ENCODE results near the gene TMED9.

Gene TMED9

DNA sequence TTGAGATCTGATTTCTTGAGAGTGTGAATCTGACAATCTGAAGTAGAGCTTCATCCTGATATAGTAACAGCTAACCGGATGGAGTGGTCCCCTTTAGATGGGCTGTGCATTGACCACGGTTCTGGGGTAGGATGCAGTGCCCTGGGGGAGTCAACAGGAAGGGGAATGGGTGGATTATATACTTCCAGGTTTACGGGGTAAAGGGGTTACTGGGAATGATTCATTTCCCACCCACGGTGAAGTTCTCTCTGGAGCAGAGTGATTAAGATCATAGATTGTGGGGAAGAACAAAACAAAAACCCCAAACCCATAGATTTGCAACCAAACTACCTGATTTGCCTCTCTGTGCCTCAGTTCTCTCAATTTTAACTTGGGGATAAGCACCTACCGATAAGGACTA lies 6.5 kb downstream of the TMED9 start:
- Histone ChIP-seq H3K9me3 (ENCODE audit: control insufficient read depth in 2 of 2, low read length in 2 of 2) (no peaks in the 10 kb centered on the region), H3K4me3 (ENCODE audit: low read length in 2 of 2) (no peak overlapping the region)

GRCh38 chr5:177599731-177600507 lies 7.9 kb downstream of the TMED9 start, which contains the start of gene B4GALT7:
B4GALT7 (plus strand) TSS chr5:177600132; CDS start chr5:177600211, 79 bp downstream.
- H3K4me3 ChIP-seq (ENCODE audit: low read length in 2 of 2): peak within 1 kb of the TSS; percentile 88 to 89
- peak within 1 kb of the TSS; percentile 93 to 97 for H3K9ac ChIP-seq (ENCODE audit: low read length in 2 of 2)
- H3K27ac ChIP-seq (ENCODE audit: low read length): peak within 1 kb of the TSS; percentile 67
- H3K9me3 ChIP-seq (ENCODE audit: control insufficient read depth in 2 of 2, low read length in 2 of 2): no peaks in the 10 kb centered on the region
- H3K27me3 ChIP-seq (ENCODE audit: control insufficient read depth in 1 of 2, insufficient read depth in 2 of 2, low read length in 2 of 2): no peaks in the 10 kb centered on the region
- H3K36me3 ChIP-seq (ENCODE audit: control insufficient read depth in 2 of 2, insufficient read depth in 2 of 2, low read length in 2 of 2): peaks cover 8 to 17% of the 10 kb centered on the region in 2 donors
- H3K4me1 ChIP-seq (ENCODE audit: control insufficient read depth, insufficient read depth, low read length): peaks cover 19% of the 10 kb centered on the region

More for the DNA sequence above, 6.5 kb downstream of the TMED9 start:
- Histone ChIP-seq H3K27ac (ENCODE audit: low read length) (no peak overlapping the region), H3K27me3 (ENCODE audit: control insufficient read depth in 1 of 2, insufficient read depth in 2 of 2, low read length in 2 of 2) (no peaks in the 10 kb centered on the region), H3K4me1 (ENCODE audit: control insufficient read depth, insufficient read depth, low read length) (peaks cover 21% of the 10 kb centered on the region), H3K9ac (ENCODE audit: low read length in 2 of 2) (no peak overlapping the region), H3K36me3 (ENCODE audit: control insufficient read depth in 2 of 2, insufficient read depth in 2 of 2, low read length in 2 of 2) (peaks cover 19 to 30% of the 10 kb centered on the region in 2 donors)

- no peaks in the 10 kb centered on the region for H3K27me3 ChIP-seq (ENCODE audit: control insufficient read depth in 1 of 2, insufficient read depth in 2 of 2, low read length in 2 of 2)
- H3K9me3 ChIP-seq (ENCODE audit: control insufficient read depth in 2 of 2, low read length in 2 of 2): no peaks in the 10 kb centered on the region
- H3K9ac ChIP-seq (ENCODE audit: low read length in 2 of 2): peak overlapping the region; percentile 93 to 97
- H3K36me3 ChIP-seq (ENCODE audit: control insufficient read depth in 2 of 2, insufficient read depth in 2 of 2, low read length in 2 of 2): peaks cover 2 to 14% of the 10 kb centered on the region in 2 donors
- peak overlapping the region; percentile 64 for H3K27ac ChIP-seq (ENCODE audit: low read length)
- H3K4me3 ChIP-seq (ENCODE audit: low read length in 2 of 2): peak overlapping the region; percentile 88 to 89
- peaks cover 19% of the 10 kb centered on the region for H3K4me1 ChIP-seq (ENCODE audit: control insufficient read depth, insufficient read depth, low read length)
Observed at GRCh38 chr5:177600508-177601018, 8.6 kb downstream of the TMED9 start.

DNA sequence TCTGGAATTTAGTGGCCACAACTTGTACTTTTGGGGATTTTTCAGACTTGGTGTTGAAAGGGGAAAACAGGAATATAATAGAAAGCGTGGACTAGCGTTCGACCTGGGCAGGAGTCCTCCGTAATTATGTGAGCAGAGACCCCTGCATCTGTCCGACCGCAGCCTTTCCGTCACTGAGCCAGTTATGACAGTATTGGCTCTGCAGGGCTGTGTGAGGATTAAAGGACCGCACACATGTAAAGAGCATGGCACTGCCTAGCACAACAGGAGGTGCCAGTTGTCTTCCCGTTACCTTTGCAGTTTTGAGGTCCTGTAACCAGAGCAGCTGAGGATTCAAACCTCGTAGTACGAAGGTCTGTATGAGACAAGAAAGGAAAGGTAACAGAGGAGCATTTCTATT lies 9.1 kb downstream of the TMED9 start:
- no peak overlapping the region for H3K27ac ChIP-seq (ENCODE audit: low read length)
- H3K36me3 ChIP-seq (ENCODE audit: control insufficient read depth in 2 of 2, insufficient read depth in 2 of 2, low read length in 2 of 2): peaks cover 0 to 10% of the 10 kb centered on the region in 2 donors
- H3K4me3 ChIP-seq (ENCODE audit: low read length in 2 of 2): peak overlapping the region; percentile 88 to 89
- H3K4me1 ChIP-seq (ENCODE audit: control insufficient read depth, insufficient read depth, low read length): peaks cover 19% of the 10 kb centered on the region
- peak overlapping the region; percentile 93 to 97 for H3K9ac ChIP-seq (ENCODE audit: low read length in 2 of 2)
- no peaks in the 10 kb centered on the region for H3K27me3 ChIP-seq (ENCODE audit: control insufficient read depth in 1 of 2, insufficient read depth in 2 of 2, low read length in 2 of 2)
- H3K9me3 ChIP-seq (ENCODE audit: control insufficient read depth in 2 of 2, low read length in 2 of 2): no peaks in the 10 kb centered on the region

GRCh38 chr5:177601577-177602457 lies 9.8 kb downstream of the TMED9 start:
- Histone ChIP-seq H3K36me3 (ENCODE audit: control insufficient read depth in 2 of 2, insufficient read depth in 2 of 2, low read length in 2 of 2) (peaks cover 0 to 4% of the 10 kb centered on the region in 2 donors), H3K9ac (ENCODE audit: low read length in 2 of 2) (no peak overlapping the region), H3K9me3 (ENCODE audit: control insufficient read depth in 2 of 2, low read length in 2 of 2) (no peaks in the 10 kb centered on the region), H3K27me3 (ENCODE audit: control insufficient read depth in 1 of 2, insufficient read depth in 2 of 2, low read length in 2 of 2) (no peaks in the 10 kb centered on the region), H3K27ac (ENCODE audit: low read length) (no peak overlapping the region), H3K4me3 (ENCODE audit: low read length in 2 of 2) (no peak overlapping the region), H3K4me1 (ENCODE audit: control insufficient read depth, insufficient read depth, low read length) (peaks cover 21% of the 10 kb centered on the region)

DNA sequence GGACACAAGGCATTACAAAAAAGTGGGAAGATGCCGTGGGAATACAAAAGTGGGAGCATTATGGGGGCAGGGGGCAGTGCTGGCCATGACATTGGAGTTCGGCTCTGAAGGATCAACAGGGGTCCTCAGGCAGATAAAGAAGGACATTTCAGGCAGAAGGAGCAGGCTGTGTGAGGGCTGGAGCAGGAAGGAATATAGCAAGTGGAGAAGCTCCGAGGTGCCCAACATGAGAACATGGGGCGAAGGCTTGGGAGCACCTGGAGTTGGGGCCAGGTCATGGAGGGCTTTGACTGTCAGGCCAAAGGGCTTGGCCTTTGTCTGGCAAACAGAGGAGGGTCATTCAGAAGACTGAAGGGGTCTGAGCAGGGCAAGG lies 10.4 kb downstream of the TMED9 start:
- Histone ChIP-seq H3K36me3 (ENCODE audit: control insufficient read depth in 2 of 2, insufficient read depth in 2 of 2, low read length in 2 of 2) (peaks cover 0 to 4% of the 10 kb centered on the region in 2 donors), H3K9ac (ENCODE audit: low read length in 2 of 2) (no peak overlapping the region), H3K4me1 (ENCODE audit: control insufficient read depth, insufficient read depth, low read length) (peaks cover 27% of the 10 kb centered on the region), H3K4me3 (ENCODE audit: low read length in 2 of 2) (no peak overlapping the region), H3K27me3 (ENCODE audit: control insufficient read depth in 1 of 2, insufficient read depth in 2 of 2, low read length in 2 of 2) (no peaks in the 10 kb centered on the region), H3K9me3 (ENCODE audit: control insufficient read depth in 2 of 2, low read length in 2 of 2) (no peaks in the 10 kb centered on the region), H3K27ac (ENCODE audit: low read length) (no peak overlapping the region)

DNA sequence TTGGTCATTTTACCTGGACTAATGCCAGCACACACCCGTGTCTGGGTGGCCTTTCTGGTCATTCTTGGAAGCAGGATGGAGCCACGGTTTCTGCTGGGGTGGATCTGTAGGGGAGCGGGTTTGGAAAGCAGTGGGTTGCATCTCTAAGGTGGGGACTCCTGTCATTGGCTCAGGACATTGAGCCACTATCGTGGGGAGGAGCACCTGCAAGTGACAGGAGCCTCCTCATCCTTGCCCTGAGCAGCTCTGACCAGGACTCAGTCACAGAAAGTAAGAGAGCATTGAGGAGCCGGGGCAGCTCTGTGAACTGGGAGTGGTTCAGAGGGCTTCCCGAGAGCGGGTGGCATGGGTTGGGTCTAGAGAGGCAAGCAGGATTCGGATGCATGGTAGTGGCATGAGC lies 11.6 kb downstream of the TMED9 start:
- no peaks in the 10 kb centered on the region for H3K9me3 ChIP-seq (ENCODE audit: control insufficient read depth in 2 of 2, low read length in 2 of 2)
- H3K27ac ChIP-seq (ENCODE audit: low read length): no peak overlapping the region
- H3K36me3 ChIP-seq (ENCODE audit: control insufficient read depth in 2 of 2, insufficient read depth in 2 of 2, low read length in 2 of 2): peaks cover 0 to 4% of the 10 kb centered on the region in 2 donors
- no peaks in the 10 kb centered on the region for H3K27me3 ChIP-seq (ENCODE audit: control insufficient read depth in 1 of 2, insufficient read depth in 2 of 2, low read length in 2 of 2)
- H3K4me1 ChIP-seq (ENCODE audit: control insufficient read depth, insufficient read depth, low read length): peaks cover 32% of the 10 kb centered on the region
- H3K4me3 ChIP-seq (ENCODE audit: low read length in 2 of 2): no peak overlapping the region
- no peak overlapping the region for H3K9ac ChIP-seq (ENCODE audit: low read length in 2 of 2)

DNA sequence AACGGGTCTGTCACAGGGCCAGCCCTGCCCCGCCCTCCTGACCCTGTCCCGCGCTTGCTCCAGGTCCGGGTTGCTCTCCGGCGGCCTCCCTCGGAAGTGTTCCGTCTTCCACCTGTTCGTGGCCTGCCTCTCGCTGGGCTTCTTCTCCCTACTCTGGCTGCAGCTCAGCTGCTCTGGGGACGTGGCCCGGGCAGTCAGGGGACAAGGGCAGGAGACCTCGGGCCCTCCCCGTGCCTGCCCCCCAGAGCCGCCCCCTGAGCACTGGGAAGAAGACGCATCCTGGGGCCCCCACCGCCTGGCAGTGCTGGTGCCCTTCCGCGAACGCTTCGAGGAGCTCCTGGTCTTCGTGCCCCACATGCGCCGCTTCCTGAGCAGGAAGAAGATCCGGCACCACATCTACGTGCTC lies 12.1 kb downstream of the TMED9 start:
- H3K9me3 ChIP-seq (ENCODE audit: control insufficient read depth in 2 of 2, low read length in 2 of 2): no peaks in the 10 kb centered on the region
- no peak overlapping the region for H3K27ac ChIP-seq (ENCODE audit: low read length)
- H3K27me3 ChIP-seq (ENCODE audit: control insufficient read depth in 1 of 2, insufficient read depth in 2 of 2, low read length in 2 of 2): no peaks in the 10 kb centered on the region
- H3K4me3 ChIP-seq (ENCODE audit: low read length in 2 of 2): no peak overlapping the region
- H3K36me3 ChIP-seq (ENCODE audit: control insufficient read depth in 2 of 2, insufficient read depth in 2 of 2, low read length in 2 of 2): peaks cover 0 to 4% of the 10 kb centered on the region in 2 donors
- H3K9ac ChIP-seq (ENCODE audit: low read length in 2 of 2): no peak overlapping the region
- H3K4me1 ChIP-seq (ENCODE audit: control insufficient read depth, insufficient read depth, low read length): peaks cover 32% of the 10 kb centered on the region

- no peaks in the 10 kb centered on the region for H3K9me3 ChIP-seq (ENCODE audit: control insufficient read depth in 2 of 2, low read length in 2 of 2)
- no peak overlapping the region for H3K27ac ChIP-seq (ENCODE audit: low read length)
- H3K36me3 ChIP-seq (ENCODE audit: control insufficient read depth in 2 of 2, insufficient read depth in 2 of 2, low read length in 2 of 2): peaks cover 0 to 5% of the 10 kb centered on the region in 2 donors
- peaks cover 32% of the 10 kb centered on the region for H3K4me1 ChIP-seq (ENCODE audit: control insufficient read depth, insufficient read depth, low read length)
- H3K4me3 ChIP-seq (ENCODE audit: low read length in 2 of 2): no peak overlapping the region
- no peaks in the 10 kb centered on the region for H3K27me3 ChIP-seq (ENCODE audit: control insufficient read depth in 1 of 2, insufficient read depth in 2 of 2, low read length in 2 of 2)
- no peak overlapping the region for H3K9ac ChIP-seq (ENCODE audit: low read length in 2 of 2)
Observed at GRCh38 chr5:177604656-177605055, 12.7 kb downstream of the TMED9 start.

DNA sequence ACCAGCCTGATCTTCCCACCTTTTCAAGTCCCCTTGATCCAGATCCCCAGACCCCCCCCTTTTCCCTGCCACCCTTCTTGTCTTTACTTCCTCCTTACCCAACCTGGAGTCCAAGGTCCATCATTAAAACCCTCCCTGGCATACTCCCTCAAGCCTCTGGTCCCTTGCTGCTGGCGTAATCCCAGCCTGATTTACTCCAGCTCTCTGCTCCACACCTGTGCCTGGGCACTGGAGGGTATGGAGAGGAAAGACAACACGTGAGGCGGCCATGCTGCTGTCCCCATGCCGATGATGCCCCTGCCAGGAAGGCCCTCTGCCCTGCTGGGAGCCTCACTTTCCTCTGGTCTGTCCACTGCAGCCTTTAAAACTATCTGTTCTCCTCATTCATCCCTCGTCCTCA lies 13.1 kb downstream of the TMED9 start:
- Histone ChIP-seq H3K4me1 (ENCODE audit: control insufficient read depth, insufficient read depth, low read length) (peaks cover 32% of the 10 kb centered on the region), H3K36me3 (ENCODE audit: control insufficient read depth in 2 of 2, insufficient read depth in 2 of 2, low read length in 2 of 2) (peaks cover 0 to 5% of the 10 kb centered on the region in 2 donors), H3K9ac (ENCODE audit: low read length in 2 of 2) (no peak overlapping the region), H3K4me3 (ENCODE audit: low read length in 2 of 2) (no peak overlapping the region), H3K27ac (ENCODE audit: low read length) (no peak overlapping the region), H3K27me3 (ENCODE audit: control insufficient read depth in 1 of 2, insufficient read depth in 2 of 2, low read length in 2 of 2) (no peaks in the 10 kb centered on the region), H3K9me3 (ENCODE audit: control insufficient read depth in 2 of 2, low read length in 2 of 2) (no peaks in the 10 kb centered on the region)

Measured in stomach smooth muscle (tissue), 2 donors.